Panc1 (cell line): Measurements from ENCODE around the gene SMIM17. TPM values are rescaled to one million over a fixed set of nuclear protein-coding genes. Genes with fewer than 3 reads are reported as not detected.

Experiments used
- ATAC-seq: fragments of 200-7000 bp; cut with Tn5 transposase; 2 replicates; pipeline ENCODE4 v1.9.1; 2020; ENCODE audit warnings: mild to moderate bottlenecking, moderate library complexity
- BruUV-seq: library from RNA; stranded (reverse); fragments of 400-500 nt; replicated peaks from 2 replicates; lab custom pipeline; 2021; lab: Mats Ljungman, UMichigan
- CTCF ChIA-PET: fragments of 300-600 bp; sonication (Branson Sonifier 250); formaldehyde crosslinking; loops from one replicate; lab custom pipeline; 2022; ENCODE audit warnings: antibody characterized with exemption; lab: Charles Lee
- POLR2A ChIA-PET: fragments of 300-600 bp; sonication (Branson Sonifier 250); formaldehyde crosslinking; loops from one replicate; lab custom pipeline; 2022; ENCODE audit warnings: antibody characterized with exemption; lab: Charles Lee
- DNase-seq: peaks from one replicate; pipeline ENCODE4 v3.0.0-alpha.2; 2010; ENCODE audit warnings: low read depth, low spot score
- H3K27ac ChIP-seq: 2 replicates; pipeline ENCODE4 v1.5.1; 2011; ENCODE audit warnings: mild to moderate bottlenecking, low read length, inconsistent platforms
- H3K27me3 ChIP-seq: fragments of 200-500 bp; sonication (Bioruptor generic); 2 replicates; pipeline ENCODE4 v1.6.0; 2014; ENCODE audit warnings: low read length, inconsistent platforms; ENCODE audit not compliant: control insufficient read depth, insufficient read depth
- H3K36me3 ChIP-seq: fragments of 200-500 bp; sonication (Bioruptor generic); 2 replicates; pipeline ENCODE4 v1.5.1; 2014; ENCODE audit warnings: inconsistent platforms, mild to moderate bottlenecking, low read length, moderate library complexity; ENCODE audit not compliant: control insufficient read depth, insufficient read depth
- H3K4me1 ChIP-seq: 2 replicates; pipeline ENCODE4 v1.5.1; 2011; ENCODE audit warnings: inconsistent platforms, mild to moderate bottlenecking, low read length, moderate library complexity; ENCODE audit not compliant: control insufficient read depth, insufficient read depth
- H3K4me3 ChIP-seq, 2 experiments: 2 replicates each; pipeline ENCODE4 v1.5.1; 2011 to 2012; ENCODE audit warnings: low read depth in 2 of 2, low read length in 2 of 2, mild to moderate bottlenecking in 2 of 2, inconsistent platforms in 1 of 2, moderate library complexity in 1 of 2
- H3K9me3 ChIP-seq: fragments of 200-500 bp; sonication (Bioruptor generic); 2 replicates; pipeline ENCODE4 v1.5.1; 2014; ENCODE audit warnings: low read depth, mild to moderate bottlenecking, inconsistent platforms, low read length, moderate library complexity; ENCODE audit not compliant: control insufficient read depth, insufficient read depth
- CTCF ChIP-seq: fragments of 450-650 bp; IDR thresholded peaks from 2 replicates; pipeline ENCODE4 v1.5.1; 2017; ENCODE audit warnings: mild to moderate bottlenecking
- POLR2AphosphoS5 ChIP-seq: IDR thresholded peaks from 2 replicates; pipeline ENCODE4 v1.6.1; 2012; ENCODE audit warnings: mild to moderate bottlenecking, low read depth, low read length, moderate library complexity
- REST ChIP-seq, 2 experiments: IDR thresholded peaks; 2 replicates each; pipeline ENCODE4 v1.6.1; 2011 to 2012; ENCODE audit warnings: low read depth in 2 of 2, control low read depth in 1 of 2, low read length in 1 of 2, mild to moderate bottlenecking in 1 of 2, moderate library complexity in 1 of 2; ENCODE audit not compliant: insufficient read depth in 1 of 2
- SIN3A ChIP-seq: IDR thresholded peaks from 2 replicates; pipeline ENCODE4 v1.6.1; 2012; ENCODE audit warnings: low read depth, mild to moderate bottlenecking, low read length, moderate library complexity, borderline replicate concordance; ENCODE audit not compliant: insufficient read depth
- TCF7L2 ChIP-seq: IDR thresholded peaks from 2 replicates; pipeline ENCODE4 v1.6.1; 2011; ENCODE audit warnings: mild to moderate bottlenecking, low read depth, low read length, inconsistent platforms
- in situ Hi-C: cut with HindIII; loops from 2 replicates; pipeline ENCODE4 v1.10.0; 2016; ENCODE audit warnings: low sequenced_read_pairs, low pct_unique_long_range_greater_than_20kb
- intact Hi-C: fragments of 100-400 bp; cut with micrococcal nuclease; formaldehyde crosslinking; loops from one replicate; pipeline ENCODE4 v1.10.0; 2022; ENCODE audit not compliant: unreplicated experiment
- total RNA-seq: library from RNA; stranded (reverse); gene quantifications from one replicate; pipeline ENCODE4 v1.2.1, GENCODE V29; 2021; ENCODE audit not compliant: unreplicated experiment

SMIM17 gene
- total RNA-seq, 1 experiment from 2014 or later, result 0.28 TPM

GRCh38 chr19:56601375-56601774 lies 41.6 kb upstream of the SMIM17 start:
- DNase-seq, result no peak
- POLR2A ChIA-PET, result no interaction called here
- H3K4me3 ChIP-seq, result no peak overlapping the region
- no peaks in the 10 kb centered on the region for H3K27me3 ChIP-seq
- no peaks in the 10 kb centered on the region for H3K4me1 ChIP-seq
- ATAC-seq, result no peak
- H3K9me3 ChIP-seq, result peaks cover 68% of the 10 kb centered on the region
- no peaks in the 10 kb centered on the region for H3K36me3 ChIP-seq
- TF ChIP-seq CTCF (no peak), POLR2AphosphoS5 (no peak), REST (IDR thresholded peaks at IDR 0.05; ENCODE audit: insufficient read depth in 1 of 2, low read depth in 2 of 2, low read length in 1 of 2) (no peak), SIN3A (no peak), TCF7L2 (no peak)
- no TSS peak for BruUV-seq
- in situ Hi-C loops, result no loop called here
- H3K27ac ChIP-seq, result no peak overlapping the region
- CTCF ChIA-PET, result no interaction called here
- intact Hi-C loops, result no loop called here

- ATAC-seq (no peak), DNase-seq (no peak)
- Histone ChIP-seq H3K4me3 (no peak overlapping the region), H3K4me1 (no peaks in the 10 kb centered on the region), H3K36me3 (no peaks in the 10 kb centered on the region), H3K27ac (no peak overlapping the region), H3K9me3 (peaks cover 73% of the 10 kb centered on the region), H3K27me3 (no peaks in the 10 kb centered on the region)
- in situ Hi-C loops, result no loop called here
- intact Hi-C loops, result no loop called here
- no TSS peak for BruUV-seq
- ChIA-PET POLR2A (no interaction called here), CTCF (no interaction called here)
- no peak for TF ChIP-seq TCF7L2
- no peak for TF ChIP-seq CTCF
- TF ChIP-seq REST (IDR thresholded peaks at IDR 0.05; ENCODE audit: insufficient read depth in 1 of 2, low read depth in 2 of 2, low read length in 1 of 2), result no peak
- no peak for TF ChIP-seq POLR2AphosphoS5
- TF ChIP-seq SIN3A, result no peak
These were observed 39.1 kb upstream of the SMIM17 start for GRCh38 chr19:56603829-56604228.
